Muscle of leg (tissue), 11 donors: ENCODE measurements around the gene SORBS1. TPM values are rescaled to one million over a fixed set of nuclear protein-coding genes. Genes with fewer than 3 reads are reported as not detected.

ENCODE experiments used
- DNase-seq: peaks from one replicate; pipeline ENCODE4 v3.0.0; 2013
- H3K27ac ChIP-seq: one replicate; pipeline ENCODE4 v1.5.1; 2013; ENCODE audit warnings: mild to moderate bottlenecking, low read length, control low read depth
- H3K27me3 ChIP-seq: one replicate; pipeline ENCODE4 v1.6.1; 2013; ENCODE audit warnings: low read length; ENCODE audit not compliant: control insufficient read depth, insufficient read depth
- H3K36me3 ChIP-seq: one replicate; pipeline ENCODE4 v1.6.1; 2013; ENCODE audit warnings: low read length; ENCODE audit not compliant: control insufficient read depth, insufficient read depth
- H3K4me1 ChIP-seq: one replicate; pipeline ENCODE4 v1.6.1; 2013; ENCODE audit warnings: low read length; ENCODE audit not compliant: control insufficient read depth, insufficient read depth
- H3K4me3 ChIP-seq: one replicate; pipeline ENCODE4 v1.5.1; 2013; ENCODE audit warnings: low read length, control low read depth
- H3K9me3 ChIP-seq: replicated peaks from 2 replicates; pipeline ENCODE4 v1.6.1; 2013; ENCODE audit warnings: low read depth, low read length; ENCODE audit not compliant: control insufficient read depth
- WGBS: methylation state at CpG from one replicate; pipeline ENCODE4 v1.1.5; 2013; ENCODE audit warnings: missing lambda C conversion rate; ENCODE audit not compliant: insufficient coverage; 5-methylcytosine and 5-hydroxymethylcytosine counted together
- polyA plus RNA-seq, 8 donors: library from polyadenylated mRNA; unstranded; fragments of 120-200 nt; gene quantifications; one replicate each; pipeline versions ENCODE4 v1.2.1 to v1.2.3, GENCODE V29; 2013; ENCODE audit warnings: inconsistent platforms in 1 of 8, low replicate concordance in 1 of 8; ENCODE audit not compliant: insufficient read length in 8 of 8, insufficient read depth in 1 of 8
- total RNA-seq: library from RNA; stranded (reverse); fragments of 120-200 nt; gene quantifications from one replicate; pipeline ENCODE4 v1.2.4, GENCODE V29; 2013

SORBS1 gene
- total and polyA plus RNA-seq, 9 donors, result 50.4 to 104 (median 57.8) TPM

DNA sequence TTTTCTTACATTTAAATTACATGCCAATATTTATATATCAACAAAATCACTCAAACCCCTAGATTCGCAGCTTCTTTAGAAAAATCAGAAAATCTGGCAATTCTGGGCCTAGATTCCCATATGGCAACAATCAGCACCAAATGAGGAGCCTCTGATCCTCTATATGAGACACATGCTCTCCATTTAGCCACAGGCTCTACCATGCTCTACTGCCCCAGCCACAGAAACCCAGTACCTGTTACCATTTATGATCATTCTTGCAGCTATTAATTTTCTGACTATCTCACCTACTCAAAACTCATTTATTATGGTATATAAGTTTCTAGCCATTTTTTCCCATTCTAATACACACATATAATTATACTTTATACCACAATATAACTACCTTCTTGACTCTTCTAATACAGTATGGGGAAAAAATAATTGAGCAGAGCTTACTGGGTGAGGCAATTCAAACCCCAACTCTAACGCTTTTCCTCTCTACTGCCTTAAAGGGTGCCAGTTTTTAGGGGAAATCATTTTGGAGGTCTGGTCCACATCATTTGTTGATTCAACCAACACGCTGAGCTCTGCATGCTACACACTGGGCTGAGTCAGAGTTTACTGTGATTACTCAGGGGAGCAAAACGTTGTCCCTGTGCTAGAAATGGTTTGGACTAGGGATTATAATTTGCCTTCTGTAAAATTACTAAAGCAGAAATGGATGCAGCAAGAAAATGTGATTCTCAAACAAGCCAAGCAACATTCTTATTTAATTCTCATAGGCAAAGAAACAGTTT, 281.9 kb downstream of the SORBS1 start:
- peaks cover 2% of the 10 kb centered on the region for H3K4me1 ChIP-seq
- no peak overlapping the region for H3K27ac ChIP-seq
- no peak overlapping the region for H3K4me3 ChIP-seq
- no peak for DNase-seq
- 100% methylated on average over 1 of the region's 4 CpGs for WGBS
- H3K36me3 ChIP-seq, result no peaks in the 10 kb centered on the region
- no peaks in the 10 kb centered on the region for H3K27me3 ChIP-seq
- no peaks in the 10 kb centered on the region for H3K9me3 ChIP-seq

GRCh38 chr10:95278061-95278988, 282.8 kb downstream of the SORBS1 start:
- Histone ChIP-seq H3K4me3 (no peak overlapping the region), H3K4me1 (peaks cover 3% of the 10 kb centered on the region)

DNA sequence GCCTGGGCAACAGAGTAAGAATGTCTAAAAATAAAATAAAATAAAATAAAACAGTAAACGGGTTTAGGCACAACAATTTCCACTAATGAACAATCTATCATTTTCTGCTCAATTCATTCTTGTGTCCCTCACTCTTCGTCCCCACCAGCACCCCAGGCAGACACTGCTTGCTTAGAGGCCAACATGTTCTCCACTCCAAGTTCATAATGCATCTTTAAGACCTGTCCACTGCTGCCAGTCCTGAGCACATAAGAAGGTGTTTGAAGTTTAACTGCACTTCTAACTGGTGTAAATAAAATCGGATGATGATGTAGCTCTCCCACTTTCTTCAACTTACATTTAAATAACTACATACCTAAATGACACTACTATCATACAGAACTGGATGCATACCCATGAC, 283.6 kb downstream of the SORBS1 start:
- Histone ChIP-seq H3K27me3 (no peaks in the 10 kb centered on the region), H3K4me3 (no peak overlapping the region), H3K27ac (no peak overlapping the region), H3K4me1 (peaks cover 4% of the 10 kb centered on the region), H3K36me3 (no peaks in the 10 kb centered on the region), H3K9me3 (no peaks in the 10 kb centered on the region)
- no peak for DNase-seq
- WGBS, result 73% methylated on average over 2 of the region's 3 CpGs

More at GRCh38 chr10:95278061-95278988, 282.8 kb downstream of the SORBS1 start:
- Histone ChIP-seq H3K27ac (no peak overlapping the region), H3K9me3 (no peaks in the 10 kb centered on the region), H3K36me3 (no peaks in the 10 kb centered on the region), H3K27me3 (no peaks in the 10 kb centered on the region)
- WGBS, result 72% methylated on average over 5 of the region's 6 CpGs
- no peak for DNase-seq

DNA sequence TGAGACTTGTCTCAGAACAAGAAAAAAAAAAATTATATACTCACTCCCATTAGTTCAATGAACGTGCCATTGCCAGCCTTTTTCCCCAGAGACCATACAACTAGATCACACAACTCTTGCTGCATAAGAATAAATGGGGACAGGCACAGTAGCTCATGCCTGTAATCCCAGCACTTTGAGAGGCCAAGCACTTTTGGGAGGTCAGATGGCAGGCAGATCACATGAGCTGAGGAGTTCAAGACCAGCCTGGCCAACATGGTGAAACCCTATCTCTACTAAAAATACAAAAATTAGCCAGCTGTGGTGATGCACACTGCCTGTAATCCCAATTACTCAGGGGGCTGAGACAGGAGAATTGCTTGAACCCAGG, 284.0 kb downstream of the SORBS1 start:
- no peaks in the 10 kb centered on the region for H3K27me3 ChIP-seq
- peaks cover 4% of the 10 kb centered on the region for H3K4me1 ChIP-seq
- no peak for DNase-seq
- H3K36me3 ChIP-seq, result no peaks in the 10 kb centered on the region
- WGBS, result 20% methylated on average over 1 of the region's 1 CpG
- H3K27ac ChIP-seq, result no peak overlapping the region
- H3K9me3 ChIP-seq, result no peaks in the 10 kb centered on the region
- H3K4me3 ChIP-seq, result no peak overlapping the region

GRCh38 chr10:95276367-95277200, 284.6 kb downstream of the SORBS1 start:
- Histone ChIP-seq H3K27ac (no peak overlapping the region), H3K9me3 (no peaks in the 10 kb centered on the region), H3K27me3 (no peaks in the 10 kb centered on the region), H3K4me1 (peaks cover 4% of the 10 kb centered on the region), H3K36me3 (no peaks in the 10 kb centered on the region), H3K4me3 (no peak overlapping the region)
- no peak for DNase-seq
- WGBS, result 100% methylated on average over 3 of the region's 8 CpGs

DNA sequence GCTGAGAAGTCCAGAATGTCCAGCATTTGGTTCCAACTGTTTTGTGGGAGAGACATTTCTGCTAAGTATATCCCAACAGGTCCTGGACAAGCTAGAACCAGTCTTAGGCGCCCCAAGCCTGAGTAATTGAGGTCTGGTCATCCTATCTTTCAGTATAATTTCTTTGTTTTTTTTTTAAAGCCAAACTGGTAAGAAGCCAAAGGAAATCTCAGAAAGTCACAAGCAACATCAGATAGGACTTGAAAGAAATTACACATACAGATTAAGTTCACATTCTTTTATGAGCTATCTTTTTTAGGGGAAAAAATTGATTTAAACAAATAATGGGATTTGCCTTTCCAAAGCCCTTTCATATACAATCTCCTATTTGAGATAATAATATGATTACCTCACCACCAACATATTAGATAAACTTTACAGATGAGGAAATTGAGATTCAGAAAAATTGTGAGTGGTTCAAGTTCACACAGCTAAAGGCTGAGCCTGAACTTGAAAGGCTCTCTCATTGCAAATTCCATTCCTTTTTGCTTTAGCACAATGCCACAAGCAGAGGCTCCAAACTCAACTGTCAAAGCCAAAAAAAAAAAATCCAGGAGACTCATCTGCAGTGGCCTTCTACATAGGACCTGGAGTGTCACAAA, 285.3 kb downstream of the SORBS1 start:
- H3K9me3 ChIP-seq, result no peaks in the 10 kb centered on the region
- H3K36me3 ChIP-seq, result no peaks in the 10 kb centered on the region
- H3K4me1 ChIP-seq, result peaks cover 4% of the 10 kb centered on the region
- no peak for DNase-seq
- no peak overlapping the region for H3K27ac ChIP-seq
- no peaks in the 10 kb centered on the region for H3K27me3 ChIP-seq
- WGBS, result no CpG with 5 or more reads among the region's 1 CpG
- no peak overlapping the region for H3K4me3 ChIP-seq

- Histone ChIP-seq H3K4me1 (peaks cover 2% of the 10 kb centered on the region), H3K27me3 (no peaks in the 10 kb centered on the region), H3K36me3 (no peaks in the 10 kb centered on the region), H3K9me3 (no peaks in the 10 kb centered on the region), H3K27ac (peak overlapping the region; percentile 51), H3K4me3 (no peak overlapping the region)
- WGBS, result 61% methylated on average over 11 of the region's 13 CpGs
- no peak for DNase-seq
These were observed 287.5 kb downstream of the SORBS1 start for GRCh38 chr10:95273393-95274312.

DNA sequence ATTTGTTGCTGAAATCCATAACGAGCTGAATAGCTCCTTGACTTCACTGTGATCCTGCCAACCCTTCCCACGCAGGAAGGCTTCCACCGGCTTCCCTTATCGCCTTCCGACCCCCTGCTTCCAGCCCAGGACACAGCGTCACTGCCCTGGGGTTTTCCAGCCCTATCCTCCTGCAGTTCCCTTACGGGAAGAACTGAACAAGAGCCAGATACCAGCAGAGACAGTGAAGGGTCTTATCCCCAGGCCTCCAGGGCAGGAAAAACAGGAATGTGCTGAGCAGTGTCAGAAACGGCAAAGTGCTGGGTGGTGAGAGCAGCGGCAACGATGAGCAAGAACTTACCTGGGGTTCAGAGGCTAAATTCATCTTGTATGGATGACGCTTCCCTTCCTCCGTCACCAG, 292.7 kb downstream of the SORBS1 start:
- Histone ChIP-seq H3K27me3 (no peaks in the 10 kb centered on the region), H3K27ac (peak overlapping the region; percentile 74), H3K36me3 (peaks cover 2% of the 10 kb centered on the region), H3K9me3 (no peaks in the 10 kb centered on the region), H3K4me1 (peaks cover 5% of the 10 kb centered on the region), H3K4me3 (no peak overlapping the region)
- 63% methylated on average over 8 of the region's 12 CpGs for WGBS
- DNase-seq, result peak; percentile 44

GRCh38 chr10:95267251-95267650, 293.9 kb downstream of the SORBS1 start:
- no peak overlapping the region for H3K27ac ChIP-seq
- H3K4me3 ChIP-seq, result no peak overlapping the region
- no peak for DNase-seq
- H3K4me1 ChIP-seq, result peaks cover 3% of the 10 kb centered on the region
- H3K27me3 ChIP-seq, result no peaks in the 10 kb centered on the region
- peaks cover 2% of the 10 kb centered on the region for H3K36me3 ChIP-seq
- H3K9me3 ChIP-seq, result no peaks in the 10 kb centered on the region
- no CpG with 5 or more reads among the region's 3 CpGs for WGBS
